Effector CD4-positive, alpha-beta T cell (primary cell): Measurements from ENCODE around the gene ANTXR1.
"Not testable (repeated sequence)": the region's sequence is repeated elsewhere in the genome, so short reads cannot be mapped to it uniquely, and the experiment has no call there.

ENCODE experiments used
- DNase-seq: peaks from one replicate; pipeline ENCODE4 v3.0.0-alpha.2; 2020

Gene ANTXR1

DNA sequence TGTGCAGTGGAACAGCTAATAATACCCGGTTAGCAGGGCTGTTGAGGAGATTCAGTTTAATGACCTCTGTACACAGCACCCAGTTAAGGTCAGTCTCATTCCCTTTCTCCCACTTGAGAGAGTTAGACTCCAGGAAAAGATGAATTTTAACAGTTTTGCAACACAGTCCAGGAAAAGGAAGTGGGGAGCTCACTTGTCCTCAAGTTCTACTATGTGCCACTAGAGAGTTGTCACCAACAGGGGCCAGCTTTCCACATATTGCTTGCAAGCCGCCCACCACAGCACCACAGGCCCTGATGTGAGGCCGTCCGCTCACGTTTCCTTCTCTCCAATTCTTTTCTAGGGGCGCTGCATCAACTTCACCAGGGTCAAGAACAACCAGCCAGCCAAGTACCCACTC is 231.9 kb downstream of the ANTXR1 start:
- no peak for DNase-seq

GRCh38 chr2:69247583-69247982 is 234.6 kb downstream of the ANTXR1 start:
- no peak for DNase-seq

GRCh38 chr2:69248232-69248631 is 235.3 kb downstream of the ANTXR1 start:
- DNase-seq, result no peak

- DNase-seq, result no peak
These were observed 238.0 kb downstream of the ANTXR1 start for GRCh38 chr2:69250981-69251380.

DNA sequence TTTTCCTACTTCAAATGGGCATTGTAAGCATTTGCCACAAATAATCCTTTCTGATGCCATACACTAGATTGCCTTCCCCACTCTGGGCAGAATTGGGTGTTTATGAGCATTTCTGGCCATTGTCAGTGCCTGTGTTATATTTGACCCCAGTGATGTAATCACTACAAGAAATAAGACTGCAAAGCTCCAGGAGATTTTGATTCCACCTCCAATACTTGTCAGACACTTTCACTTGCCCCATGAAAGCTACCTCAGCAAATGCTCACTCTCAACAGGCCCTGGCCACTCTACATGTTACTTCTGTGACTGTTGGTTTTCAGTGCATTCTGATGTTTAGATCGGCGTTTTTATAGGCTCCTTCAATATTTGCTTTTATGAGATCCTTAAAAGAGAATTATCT is 239.0 kb downstream of the ANTXR1 start:
- no peak for DNase-seq

GRCh38 chr2:69253112-69253511 is 240.1 kb downstream of the ANTXR1 start:
- DNase-seq, result no peak

GRCh38 chr2:69253611-69254301 is 240.8 kb downstream of the ANTXR1 start:
- no peak for DNase-seq

GRCh38 chr2:69255760-69256159 is 242.8 kb downstream of the ANTXR1 start:
- DNase-seq, result no peak

DNA sequence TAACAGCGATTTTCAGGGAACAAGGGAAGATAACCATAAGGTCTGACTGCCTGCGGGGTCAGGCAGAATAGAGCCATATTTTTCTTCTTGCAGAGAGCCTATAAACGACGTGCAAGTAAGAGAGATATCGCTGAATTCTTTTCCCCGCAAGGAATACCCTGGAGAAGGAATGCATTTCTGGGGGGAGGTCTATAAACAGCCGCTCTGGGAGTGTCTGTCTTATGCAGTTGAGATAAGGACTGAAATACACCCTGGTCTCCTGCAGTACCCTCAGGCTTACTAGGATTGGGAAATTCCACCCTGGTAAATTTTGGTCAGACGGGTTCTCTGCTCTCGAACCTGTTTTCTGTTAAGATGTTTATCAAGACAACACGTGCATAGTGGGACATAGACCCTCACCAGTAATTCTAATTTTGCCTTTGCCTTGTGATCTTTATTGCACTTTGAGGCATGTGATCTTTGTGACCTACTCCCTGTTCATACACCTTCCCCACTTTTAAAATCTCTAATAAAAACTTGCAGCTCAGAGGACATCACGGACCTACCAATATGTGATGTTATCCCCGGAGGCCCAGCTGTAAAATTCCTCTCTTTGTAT is 247.1 kb downstream of the ANTXR1 start:
- DNase-seq, result not testable (repeated sequence)

- DNase-seq, result no peak
These were observed 247.7 kb downstream of the ANTXR1 start for GRCh38 chr2:69260666-69261065.

DNA sequence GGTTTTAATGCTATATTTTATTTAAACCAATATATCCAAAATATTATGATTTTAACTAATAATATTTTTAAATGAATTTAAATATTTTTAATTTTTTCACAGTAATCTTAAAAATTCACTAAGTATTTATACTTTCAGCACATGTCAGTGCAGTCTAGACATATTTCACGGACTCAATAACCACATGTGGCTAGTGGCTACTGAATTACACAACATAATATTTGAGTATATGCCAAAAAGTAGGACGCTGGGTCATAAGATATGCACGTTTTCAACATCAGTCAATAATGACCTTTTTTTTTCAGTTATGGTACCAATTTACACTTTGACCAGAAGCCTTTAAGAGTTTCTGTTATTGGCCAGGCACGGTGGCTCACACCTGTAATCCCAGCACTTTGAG is 256.4 kb downstream of the ANTXR1 start:
- no peak for DNase-seq

- no peak for DNase-seq
These were observed 258.9 kb downstream of the ANTXR1 start for GRCh38 chr2:69271831-69272257.

DNA sequence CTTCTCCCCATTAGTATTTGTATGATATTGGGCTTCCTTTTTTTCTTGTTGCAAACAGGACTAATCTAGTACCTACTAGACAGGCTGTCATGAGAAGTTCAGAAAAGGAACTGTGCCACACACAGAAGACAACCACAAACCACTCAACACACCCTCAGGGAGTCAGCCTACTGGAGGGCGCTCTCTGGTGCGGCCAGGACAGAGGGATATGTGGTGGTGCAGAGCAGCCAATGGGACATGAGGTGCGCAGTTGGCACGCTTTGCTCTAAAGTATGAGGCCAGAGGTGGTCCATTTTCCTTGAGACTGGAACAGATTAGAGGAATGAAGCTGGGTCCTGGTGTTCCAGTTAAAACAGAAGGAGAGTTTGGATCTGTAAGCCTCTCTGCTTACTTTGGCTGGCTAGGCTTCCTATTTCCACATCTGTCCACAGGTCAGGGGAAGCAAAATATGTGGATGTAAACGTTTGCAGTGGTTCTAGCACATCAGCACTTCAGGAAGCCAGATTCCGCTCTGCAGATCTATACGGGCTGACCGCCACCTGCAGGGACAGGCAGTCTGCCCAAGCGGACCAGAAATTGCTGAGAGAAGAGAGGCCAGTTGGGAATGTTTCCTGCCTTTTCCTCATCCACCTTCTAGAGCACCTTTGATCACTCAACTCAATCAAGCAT is 260.0 kb downstream of the ANTXR1 start:
- DNase-seq, result no peak

- DNase-seq, result no peak
These were observed 262.5 kb downstream of the ANTXR1 start for GRCh38 chr2:69275490-69275889.

GRCh38 chr2:69278366-69278765 is 265.4 kb downstream of the ANTXR1 start:
- no peak for DNase-seq

DNA sequence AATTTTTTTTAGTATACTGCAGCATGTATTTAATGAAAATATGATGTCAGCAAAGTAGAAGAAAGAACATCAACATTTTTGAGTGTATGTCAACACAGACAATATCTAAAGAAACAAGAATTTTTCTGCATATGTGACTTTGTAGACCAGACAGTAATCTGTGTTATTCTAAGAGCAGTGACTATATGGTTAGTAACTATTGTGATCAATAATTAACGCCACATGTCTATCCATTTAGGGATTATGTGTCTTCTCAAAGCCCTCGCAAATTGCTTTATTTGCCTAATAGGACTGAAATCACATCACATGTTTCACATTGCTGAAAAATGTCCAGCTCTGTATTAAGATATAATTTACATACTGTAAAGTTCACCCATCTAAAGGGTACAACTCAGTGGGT is 266.2 kb downstream of the ANTXR1 start:
- DNase-seq, result no peak

DNA sequence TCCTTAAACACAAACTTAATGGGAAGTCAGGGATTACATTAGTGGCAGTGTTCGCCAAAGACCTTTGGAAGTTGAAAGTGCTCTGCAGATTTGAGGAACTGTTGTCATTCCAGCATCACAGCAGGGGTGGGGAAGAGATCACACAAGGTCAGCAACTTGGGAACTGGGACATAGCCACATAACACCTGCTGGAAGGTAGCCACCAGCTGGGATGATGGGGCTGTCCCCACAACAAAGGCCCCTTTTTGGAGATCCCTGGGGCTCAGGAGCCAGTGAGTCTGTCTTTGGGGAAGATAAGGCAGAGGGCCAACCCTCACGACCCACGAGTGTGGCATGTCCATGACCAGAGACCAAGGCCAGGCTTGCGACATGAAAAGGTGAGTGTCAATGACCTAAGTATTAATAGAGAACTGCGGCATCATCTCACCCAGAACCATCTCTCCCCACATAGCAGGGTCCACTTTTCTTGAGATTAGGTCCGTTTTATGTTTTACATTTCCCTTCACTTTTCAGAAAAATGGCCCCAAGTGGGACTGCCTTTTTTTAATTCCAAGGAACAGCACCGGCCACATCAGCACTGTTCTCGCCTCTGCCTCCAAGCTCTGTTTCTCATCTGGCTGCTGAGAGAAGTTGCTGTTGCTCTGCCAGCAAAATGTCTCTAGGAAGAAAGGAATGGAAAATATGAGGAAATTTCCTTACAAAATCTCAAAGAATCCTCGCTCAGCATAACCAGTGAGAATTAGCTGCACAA is 267.1 kb downstream of the ANTXR1 start:
- DNase-seq, result no peak

DNA sequence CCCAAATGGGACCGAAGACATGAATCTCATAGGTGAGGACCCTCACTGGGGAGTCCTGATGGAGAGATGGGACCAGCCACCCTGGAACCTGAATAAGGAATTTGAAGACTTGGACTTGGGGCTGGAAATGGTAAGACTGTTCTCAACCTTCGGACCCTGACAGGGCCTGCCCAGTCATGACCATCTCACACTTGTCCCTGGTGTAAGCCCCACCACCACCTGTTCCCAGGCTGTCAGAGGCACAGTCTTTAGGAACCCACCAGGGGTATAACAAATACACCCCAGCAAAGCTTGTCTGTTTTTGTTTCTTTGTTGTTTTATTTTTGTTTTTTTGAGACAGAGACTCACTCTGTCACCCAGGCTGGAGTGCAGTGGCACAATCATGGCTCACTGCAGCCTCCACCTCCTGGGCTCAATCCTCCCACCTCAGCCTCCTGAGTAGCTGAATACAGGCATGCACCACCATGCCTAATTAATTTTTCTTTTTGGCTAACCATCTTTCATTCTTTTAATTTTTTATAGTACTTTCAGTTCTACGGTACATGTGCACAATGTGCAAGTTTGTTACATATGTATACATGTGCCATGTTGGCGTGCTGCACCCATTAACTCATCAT is 267.9 kb downstream of the ANTXR1 start:
- DNase-seq, result no peak

DNA sequence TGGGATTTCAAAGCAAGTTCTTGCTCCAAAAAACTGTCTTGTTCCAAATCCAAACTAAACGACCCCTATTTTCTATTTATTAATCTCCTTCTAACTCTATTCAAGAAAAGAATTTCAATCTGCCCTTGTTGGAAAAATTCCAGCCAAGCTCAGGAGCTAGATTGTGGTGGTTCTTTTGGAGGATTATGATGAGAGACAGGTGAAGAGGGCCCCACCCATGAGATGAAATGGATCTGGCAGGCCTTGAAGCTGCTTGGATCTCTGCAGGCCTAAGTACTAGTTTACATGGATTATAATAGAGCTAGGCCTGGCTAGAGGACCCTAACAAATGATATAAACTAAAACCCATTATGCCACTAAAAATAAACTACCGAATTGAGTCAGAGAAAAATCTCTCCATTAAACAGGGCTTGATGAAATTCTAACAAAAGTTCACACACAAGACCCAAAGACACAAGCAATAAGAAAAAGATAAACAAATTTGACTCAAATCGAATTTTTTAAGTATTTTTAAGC is 272.5 kb downstream of the ANTXR1 start:
- no peak for DNase-seq

DNA sequence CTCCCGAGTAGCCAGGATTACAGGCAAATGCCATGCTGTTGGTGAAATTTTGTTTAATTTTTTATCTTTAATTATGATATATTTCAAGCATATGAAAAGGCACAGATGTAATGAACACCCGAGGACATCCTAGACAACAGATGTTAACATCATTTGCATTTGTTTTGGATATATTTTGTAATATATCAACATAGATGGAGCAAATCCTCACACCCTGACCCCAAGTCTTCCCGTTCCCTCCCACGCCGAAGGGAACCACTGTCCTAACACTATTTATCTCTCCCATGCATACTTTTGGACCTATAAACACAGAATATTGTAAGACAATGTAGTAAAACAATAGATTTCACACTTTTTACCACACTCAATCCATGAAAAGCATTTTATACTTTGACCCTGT is 274.6 kb downstream of the ANTXR1 start:
- DNase-seq, result no peak

GRCh38 chr2:69288429-69288828 is 275.4 kb downstream of the ANTXR1 start:
- DNase-seq, result no peak

- no peak for DNase-seq
These were observed 278.1 kb downstream of the ANTXR1 start for GRCh38 chr2:69291004-69291650.
